Measurements from ENCODE around the gene ATXN1.

- TF ChIP-seq CTCF (IDR thresholded peaks at IDR 0.05), result no peak
- no peak for TF ChIP-seq POLR2A (IDR thresholded peaks at IDR 0.05)
- TF ChIP-seq EP300 (IDR thresholded peaks at IDR 0.05), result no peak
Measured at GRCh38 chr6:16397623-16398022, 363.6 kb downstream of the ATXN1 start.
